HG02798 (cell line): Measurements from ENCODE around the gene MUC13.
A peak's percentile ranks its signal among the peaks of the same experiment; 100 is the strongest.

ENCODE experiments used
- ATAC-seq: cut with Tn5 transposase; IDR thresholded peaks from one replicate; pipeline ENCODE4 v1.9.1; 2021; ENCODE audit warnings: mild to moderate bottlenecking; ENCODE audit not compliant: unreplicated experiment, poor library complexity

The MUC13 gene

DNA sequence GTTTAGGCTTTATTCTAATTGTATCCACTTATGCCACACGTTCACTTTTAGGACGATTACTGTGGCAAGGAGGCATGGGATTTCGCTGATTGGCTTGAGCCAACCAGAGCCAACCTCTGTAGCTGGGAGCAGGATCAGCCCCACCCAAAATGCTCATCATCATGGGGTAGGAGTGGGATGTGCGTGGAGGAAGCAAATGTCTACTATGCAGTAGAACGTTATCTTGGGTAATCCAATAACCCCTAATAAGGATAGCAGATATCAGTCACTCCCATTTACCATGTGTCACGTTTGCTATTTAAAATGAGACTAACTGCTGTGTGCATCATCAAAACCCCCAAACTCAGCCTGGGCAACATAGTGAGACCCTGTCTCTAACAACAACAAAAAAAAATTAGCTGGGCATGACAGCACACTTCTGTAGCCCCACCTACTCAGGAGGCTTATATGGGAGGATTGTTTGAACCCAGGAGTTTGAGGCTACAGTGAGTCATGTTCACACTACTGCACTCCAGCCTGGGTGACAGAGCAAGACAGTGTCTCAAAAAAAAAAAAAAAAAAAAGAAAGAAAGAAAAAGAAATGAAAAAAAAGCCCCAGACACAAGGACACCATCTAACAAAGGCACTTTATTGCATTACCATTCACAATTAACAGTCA, 29.6 kb downstream of the MUC13 start:
- no peak for ATAC-seq

DNA sequence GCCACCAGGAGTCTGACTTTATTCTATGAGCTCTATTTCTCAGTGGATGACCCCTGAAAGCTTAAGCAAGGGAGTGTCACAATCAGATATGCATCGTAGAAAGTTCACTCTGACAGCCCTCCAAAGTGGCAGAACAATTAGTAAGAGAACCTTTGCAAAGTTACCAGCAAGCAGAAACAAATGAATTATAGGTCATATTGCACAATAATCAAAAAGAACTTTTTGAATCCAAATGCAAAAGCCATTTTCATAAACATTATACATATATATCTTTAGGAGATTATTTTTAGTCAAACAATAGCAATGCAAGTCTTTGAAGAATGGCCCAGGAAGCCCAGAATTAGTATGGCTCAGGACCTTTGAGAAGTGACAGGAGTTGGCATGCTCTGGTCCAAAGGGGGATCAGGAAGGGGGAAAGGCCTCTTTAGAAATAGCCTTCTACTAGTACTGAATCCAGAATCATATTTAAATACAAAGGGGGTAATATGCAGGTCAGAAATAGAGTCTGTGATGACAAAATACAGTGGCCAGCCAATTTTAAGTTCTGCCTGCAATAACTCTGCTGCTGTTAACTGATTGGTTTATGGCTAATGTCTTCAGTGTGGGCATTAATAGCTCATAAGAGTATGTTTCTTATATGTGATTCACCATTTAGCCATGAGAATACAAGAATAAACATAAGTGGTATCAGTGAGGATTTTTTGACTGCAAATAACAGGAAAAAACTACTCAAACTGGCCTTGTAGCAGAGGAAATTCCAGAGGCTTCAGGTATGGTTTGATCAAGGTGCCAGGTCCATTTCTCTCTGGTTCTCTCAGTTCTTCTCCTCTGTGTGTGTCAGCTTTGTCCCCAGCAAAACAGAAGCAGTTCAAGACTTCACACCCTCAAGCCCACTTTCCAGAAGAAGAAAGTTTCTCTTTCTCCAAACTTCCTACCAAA, 30.4 kb downstream of the MUC13 start:
- ATAC-seq = no peak

DNA sequence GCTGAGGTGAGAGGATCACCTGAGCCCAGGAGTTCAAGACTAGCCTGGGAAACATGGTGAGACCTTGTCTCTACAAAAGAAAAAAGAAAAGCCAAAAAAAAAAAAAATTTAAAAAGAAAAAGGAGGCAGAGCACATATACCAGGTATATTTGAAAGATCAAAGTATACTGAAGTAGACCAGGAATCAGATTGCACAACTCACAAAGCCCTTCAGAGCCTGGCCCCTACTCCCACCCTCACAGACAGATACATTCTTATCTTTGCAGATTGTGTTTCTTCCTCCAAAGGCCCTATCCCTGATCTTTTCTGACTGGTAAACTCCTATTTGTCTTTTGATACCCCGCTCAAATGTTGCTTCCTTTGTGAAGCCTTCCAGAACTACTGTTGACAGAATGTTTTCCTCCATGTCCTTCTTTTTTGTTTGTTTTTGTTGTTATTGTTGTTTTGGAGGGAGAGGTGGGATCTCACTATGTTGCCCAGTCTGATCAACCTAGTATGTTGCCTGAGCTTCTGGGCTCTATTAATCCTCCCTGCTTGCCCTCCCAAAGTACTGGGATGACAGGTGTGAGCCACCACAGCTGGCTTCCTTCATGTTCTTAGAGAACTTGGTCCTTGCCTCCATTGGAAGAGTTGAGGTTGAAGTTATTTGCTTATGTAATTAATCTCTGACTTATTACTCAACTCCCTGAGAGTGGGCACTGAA, 37.6 kb downstream of the MUC13 start:
- no peak for ATAC-seq

DNA sequence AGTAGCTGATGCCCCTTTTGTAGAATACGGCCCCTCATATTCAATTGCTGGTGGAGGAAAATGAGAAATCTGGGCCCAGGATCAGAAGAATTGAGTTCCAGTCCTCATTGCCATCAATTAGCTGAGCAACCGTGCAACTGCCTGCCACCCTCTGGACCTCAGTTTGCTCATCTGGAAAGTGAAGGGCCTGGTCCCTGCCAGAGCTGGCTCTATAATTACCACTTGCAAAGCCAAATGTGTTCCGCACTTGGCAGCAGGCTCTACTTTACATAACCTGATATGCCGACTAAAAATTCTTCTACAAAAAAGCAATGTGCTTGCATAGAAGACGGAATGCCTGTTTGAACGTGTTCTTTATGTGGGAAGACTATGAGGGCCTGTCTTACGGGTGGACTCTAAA, 38.8 kb downstream of the MUC13 start:
- no peak for ATAC-seq

DNA sequence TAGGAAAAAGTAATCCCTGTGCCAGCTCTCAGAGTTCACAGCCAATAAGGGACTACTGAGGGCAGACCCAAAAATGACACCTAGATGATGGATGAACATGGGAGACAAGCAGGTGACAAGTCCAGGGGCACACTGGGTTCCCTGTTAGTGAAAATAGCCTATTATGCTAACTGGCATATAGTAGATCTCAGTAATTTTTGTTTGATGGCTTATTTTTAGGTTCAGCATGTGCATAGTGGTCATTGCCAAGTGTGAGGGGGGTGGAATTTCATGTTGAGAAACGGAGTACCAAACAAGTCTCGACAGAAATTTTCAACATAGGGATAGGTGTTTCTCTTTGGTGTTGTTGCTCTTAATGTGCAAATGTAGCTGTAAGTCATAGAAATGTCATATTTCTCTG, 41.0 kb downstream of the MUC13 start:
- ATAC-seq = no peak

DNA sequence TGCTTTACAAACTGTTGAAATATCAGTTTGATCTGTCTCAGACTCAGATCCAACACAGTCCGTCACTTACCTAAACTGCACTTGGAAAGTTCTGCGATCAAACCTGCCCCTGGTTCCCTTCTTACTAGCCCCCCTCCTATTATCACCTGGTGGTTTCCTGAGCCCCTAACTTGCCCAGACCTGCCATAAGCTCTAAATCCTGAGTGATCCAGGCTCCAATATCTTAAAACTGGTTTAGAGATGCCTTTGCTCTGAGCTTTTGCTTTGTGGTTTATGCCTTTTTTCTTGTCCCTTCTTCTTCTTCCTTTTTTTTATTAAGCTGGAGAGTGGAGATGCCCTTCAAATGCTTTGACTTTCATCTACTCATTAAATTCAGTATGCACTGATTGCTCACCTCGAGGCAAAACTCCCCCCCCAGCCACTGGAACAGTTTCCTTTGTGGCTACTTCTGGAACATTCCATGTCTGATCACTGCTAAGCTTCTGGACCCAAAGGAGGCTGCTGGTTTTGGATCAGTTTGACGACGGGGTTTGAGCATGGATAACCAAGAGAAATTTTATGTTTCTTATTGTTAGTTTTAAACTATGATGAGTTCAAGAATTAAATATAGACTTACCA, 43.9 kb downstream of the MUC13 start:
- no peak for ATAC-seq

DNA sequence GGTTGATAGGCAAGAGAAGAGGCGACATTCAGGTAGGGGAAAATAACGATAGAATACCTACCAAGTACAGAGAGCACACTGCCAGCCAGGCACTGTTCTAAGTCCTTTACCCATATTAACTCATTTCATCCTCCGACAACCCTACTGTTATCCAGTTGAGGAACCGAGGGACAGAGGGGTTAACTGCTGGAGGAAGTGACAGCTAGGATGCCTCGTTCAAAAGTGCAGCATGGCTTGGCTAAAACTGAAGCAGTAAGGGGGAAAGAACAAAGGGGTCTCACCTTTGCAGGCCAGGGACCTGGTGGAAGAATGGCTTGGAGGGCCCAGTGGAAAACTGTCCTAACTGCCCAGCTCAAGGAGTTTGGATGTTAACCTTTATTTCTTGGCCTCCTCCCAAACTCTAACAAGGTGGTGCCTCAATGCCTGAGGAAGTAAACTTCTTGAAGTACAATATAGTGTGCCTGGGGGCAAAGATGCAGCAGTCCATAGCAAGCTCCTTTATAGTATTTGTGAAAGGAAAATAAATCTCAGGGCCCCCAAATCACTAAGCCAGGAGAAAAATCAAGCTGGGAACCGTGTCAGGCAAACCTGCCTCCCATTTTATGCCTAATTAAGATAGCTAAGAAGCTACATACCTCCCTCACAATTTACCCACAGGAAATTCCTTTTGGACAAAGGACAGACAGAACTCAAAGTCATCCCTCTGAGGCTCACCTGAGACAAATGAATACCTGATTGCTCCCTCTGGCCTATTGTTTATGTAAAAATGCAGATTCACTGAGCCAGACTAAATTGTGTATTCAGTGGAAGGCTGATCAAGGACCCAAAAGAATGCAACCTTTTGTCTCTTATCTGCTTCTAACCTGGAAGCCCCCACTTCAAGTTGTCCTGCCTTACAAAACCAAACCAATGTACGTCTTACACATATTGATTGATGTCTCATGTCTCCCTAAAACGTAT, 45.8 kb downstream of the MUC13 start:
- ATAC-seq = no peak

DNA sequence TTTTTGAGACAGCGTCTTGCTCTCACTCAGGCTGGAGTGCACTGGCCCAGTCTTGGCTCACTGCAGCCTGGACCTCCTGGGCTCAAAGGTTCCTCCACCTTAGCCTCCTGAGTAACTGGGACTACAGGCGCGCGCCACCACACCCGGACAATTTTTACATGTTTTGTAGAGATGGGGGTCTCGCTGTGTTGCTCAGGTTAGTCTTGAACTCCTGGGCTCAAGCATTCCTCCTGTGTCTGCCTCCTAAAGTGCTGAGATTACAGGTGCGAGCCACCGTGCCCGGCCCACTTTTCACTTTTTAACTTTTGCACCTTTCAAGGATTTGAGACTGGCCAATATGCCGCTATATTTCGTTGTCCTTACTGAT, 46.6 kb downstream of the MUC13 start:
- ATAC-seq = no peak

DNA sequence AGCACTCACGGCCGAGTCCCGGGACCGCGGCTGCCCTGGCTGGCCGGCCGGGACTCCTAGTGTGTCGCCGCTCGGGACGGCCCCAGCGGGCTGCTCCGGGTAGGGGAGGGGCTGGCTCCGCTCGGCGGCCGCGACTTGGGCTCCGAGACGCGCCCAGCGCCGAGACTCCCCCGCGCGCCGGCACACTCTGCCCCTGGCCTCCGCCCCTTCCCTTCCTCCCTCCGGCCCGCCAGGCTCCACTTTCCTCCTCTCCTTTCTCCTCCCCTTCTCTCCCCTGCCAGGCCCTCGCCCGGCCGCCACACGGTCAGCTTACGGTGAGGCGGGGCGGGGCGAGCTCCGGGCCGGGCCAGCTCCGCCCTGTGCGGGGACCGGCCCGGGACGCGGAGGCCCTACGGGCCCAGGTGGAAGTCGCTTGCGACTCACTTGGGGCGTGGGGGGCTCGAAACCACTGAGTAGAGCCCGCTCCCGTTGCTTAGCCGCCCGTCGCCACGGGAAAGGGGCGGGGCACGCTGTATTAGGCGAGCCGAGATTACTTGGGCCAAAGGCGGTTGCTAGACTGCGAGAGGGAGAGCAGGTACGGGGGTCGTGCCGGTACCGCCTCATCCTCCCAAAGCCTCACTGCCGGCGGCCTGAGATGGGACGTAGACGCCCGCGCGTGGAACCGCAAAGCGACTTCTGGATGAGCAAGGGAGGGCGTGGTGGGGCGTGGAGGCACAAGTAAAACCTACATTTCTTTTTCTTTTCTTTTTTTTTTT, 47.2 kb downstream of the MUC13 start, which contains the start of gene ITGB5:
ITGB5 (minus strand) TSS at position 189 of the 755 bp plus-strand sequence. CDS start 365 bp downstream, outside the sequence.
- peak; percentile 72 for ATAC-seq

DNA sequence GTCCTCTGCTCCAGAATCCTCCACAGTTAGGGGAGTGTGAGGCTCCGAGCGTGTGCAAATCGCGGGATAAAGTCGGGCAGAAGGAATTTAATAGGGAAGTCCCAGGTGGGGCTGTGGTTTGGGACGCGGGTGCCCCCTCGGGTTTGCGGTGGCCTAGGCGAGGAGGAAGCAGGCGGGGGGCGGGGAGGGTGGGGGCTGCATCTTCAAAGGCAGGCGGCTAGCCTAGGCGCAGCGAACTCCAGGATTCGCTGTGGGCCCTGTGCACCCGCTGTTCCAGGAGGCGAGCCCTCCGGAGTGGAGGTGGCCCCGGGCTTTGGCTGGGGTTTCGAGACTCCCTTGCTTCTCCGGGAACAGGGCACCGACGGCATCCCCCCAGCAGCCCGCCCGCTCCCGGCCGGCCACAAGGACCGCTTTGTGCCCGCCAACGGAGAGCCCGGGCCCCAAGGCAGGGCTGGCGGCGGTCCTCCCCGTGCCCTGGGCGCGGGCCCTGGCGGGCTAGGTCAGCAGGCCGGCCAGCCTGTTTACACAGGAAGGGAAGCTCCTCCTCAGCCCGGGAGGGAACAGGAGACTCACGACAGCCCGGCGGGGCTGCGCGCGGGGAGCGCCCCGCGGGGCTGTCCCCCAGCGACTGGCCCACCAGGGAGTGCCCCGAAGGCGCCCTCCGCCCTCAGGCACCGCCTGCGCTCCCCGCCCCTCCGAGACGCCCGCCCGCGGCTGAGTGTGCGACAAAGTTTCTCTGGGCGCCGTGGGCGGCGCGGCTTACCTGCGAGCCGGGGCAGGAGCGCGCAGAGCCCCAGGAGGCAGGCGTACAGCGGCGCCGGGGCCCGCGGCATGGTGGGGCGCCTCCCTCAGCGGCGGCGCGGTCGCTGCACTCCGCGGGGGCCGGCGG, 48.1 kb downstream of the MUC13 start:
- peak; percentile 55 for ATAC-seq

DNA sequence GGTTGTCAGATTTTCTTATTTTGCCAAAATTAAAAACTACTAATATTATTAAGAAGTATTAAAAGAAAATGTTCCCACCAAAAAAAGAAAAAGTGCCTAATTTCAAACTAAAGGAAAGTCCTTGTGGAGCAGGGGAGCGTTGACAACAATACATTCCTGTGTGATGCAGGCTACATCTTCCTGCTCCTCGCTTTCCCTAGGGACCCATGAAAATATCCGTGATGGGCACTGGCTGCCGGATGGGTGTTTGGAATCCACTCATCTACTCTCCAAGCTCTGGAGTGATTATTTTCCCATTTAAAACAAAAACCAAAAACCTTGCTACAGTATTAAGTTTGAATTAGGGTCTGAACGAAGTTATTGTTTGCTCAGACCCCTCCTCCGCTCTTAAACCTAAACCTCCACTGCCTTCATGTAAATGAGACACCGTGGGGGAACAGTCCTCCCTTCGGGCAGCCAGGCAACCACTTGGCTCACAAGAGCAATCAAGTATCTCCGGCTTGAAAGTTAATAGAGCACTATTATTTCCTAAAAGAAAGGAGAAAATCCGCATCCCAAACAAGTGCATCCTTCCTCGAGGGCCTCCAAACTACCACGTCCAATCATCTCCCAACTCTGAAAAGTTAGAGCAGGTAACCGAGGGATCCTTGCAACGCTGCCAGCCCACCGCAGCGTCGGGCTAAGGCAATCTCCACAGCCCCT, 48.9 kb downstream of the MUC13 start:
- no peak for ATAC-seq

DNA sequence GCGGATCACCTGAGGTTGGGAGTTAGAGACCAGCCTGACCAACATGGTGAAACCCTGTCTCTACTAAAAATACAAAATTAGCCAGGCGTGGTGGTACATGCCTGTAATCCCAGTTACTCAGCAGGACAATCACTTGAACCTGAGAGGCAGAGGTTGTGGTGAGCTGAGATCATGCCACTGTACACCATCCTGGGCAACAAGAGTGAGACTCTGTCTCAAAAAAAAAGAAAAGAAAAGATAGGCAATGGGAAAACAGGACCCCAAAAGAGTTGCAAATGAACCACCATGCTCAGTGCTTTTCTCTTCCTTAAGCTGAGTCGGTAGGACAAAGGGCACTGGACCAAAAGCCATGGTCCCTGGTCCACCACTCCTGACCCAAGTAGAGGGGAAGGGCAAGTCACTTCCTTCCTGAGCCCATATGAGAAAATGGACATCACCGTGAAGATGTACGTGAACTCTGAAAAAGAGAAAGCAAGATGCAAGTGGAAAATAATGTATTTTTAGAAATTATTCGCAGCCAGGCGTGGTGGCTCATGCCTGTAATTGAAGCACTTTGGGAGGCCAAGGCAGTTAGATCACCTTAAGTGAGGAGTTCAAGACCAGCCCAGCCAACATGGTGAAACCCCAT, 50.0 kb downstream of the MUC13 start:
- ATAC-seq = no peak

DNA sequence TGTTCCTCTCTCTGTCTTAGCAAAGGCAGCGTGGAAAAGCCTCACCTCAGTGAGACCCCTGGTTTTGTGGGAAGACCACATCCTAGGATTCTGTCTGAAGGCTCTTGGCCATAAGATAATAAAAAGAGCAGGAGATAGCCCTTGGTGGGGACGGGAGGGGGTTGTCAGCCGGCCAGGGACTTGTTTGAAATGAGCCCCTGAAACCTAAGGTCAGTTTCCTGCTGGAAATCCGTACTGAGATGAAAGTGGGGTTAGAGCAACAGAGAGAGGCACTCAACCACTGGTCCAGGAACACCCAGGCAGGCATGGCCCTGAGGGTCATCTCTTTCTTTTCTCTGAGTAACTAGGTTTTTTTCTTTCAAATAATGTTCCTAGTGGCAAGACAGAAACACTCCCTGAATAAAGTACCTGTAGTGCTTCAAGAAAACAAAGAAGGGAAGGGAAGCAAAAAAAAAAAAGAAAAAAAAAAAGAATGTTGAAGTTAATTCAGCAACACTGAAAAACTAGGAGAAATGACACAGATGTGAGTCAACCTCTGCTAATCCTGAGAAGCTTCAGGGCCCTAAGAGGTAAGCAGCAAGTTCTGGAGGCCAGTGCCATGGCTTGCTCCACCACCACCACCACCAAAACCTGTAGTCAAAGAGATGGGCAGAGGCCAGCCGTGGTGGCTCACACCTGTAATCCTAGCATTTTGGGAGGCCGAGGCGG, 50.6 kb downstream of the MUC13 start:
- ATAC-seq = no peak

DNA sequence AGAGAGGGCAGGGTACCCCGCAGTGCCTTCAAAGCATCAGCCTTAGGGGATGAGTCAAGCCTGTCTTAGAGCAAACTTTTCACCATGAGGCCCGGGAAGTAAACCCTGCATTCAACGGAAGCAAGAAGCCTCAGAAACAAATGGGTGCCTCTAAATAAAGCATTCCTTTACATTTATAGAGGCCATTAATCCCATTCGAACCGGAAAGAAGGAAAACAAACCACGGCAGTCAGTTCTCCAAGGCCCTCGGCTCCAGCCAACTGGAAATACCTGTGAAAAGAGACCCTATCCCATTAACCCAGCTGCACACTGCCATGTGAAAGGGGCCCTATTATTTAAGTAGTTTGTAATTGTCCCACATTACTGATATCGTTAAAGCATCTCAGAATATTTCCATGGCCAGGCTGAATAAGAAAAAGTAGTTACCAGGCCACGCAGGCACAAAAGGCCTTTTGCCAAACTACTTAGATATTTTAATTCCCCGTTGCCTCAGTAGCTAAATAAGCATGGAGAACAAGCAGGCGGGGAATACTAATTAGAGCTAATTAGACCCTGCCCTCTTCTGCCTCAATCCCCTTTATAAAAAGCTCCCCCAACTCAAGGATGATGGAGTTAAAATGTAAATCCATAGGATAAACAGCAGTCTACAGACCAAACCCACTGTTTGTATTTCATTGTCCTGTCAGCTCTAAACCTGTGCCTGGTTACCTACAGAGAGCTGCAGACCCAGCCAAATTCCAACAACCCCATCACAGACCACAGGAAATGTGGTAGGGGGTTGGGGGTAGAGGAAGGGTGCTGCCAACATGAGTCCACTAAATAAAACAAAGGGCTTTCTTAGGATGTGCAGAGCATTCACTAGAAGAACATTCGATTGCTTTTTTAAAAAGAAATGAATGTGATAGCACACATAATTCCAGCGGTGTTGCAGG, 51.5 kb downstream of the MUC13 start:
- ATAC-seq = no peak
